Activated CD8-positive, alpha-beta memory T cell treated with anti-CD3 and anti-CD28 coated beads for 1 hour (primary cell): ENCODE measurements around the gene VPS37C.

Experiments used
- DNase-seq, 2 donors: peaks; one replicate each; pipeline ENCODE4 v3.0.0-alpha.2; 2020; ENCODE audit warnings: low read depth in 1 of 2; ENCODE audit errors: extremely low read depth in 1 of 2

VPS37C gene

GRCh38 chr11:61155741-61156140, 5.5 kb downstream of the VPS37C start:
- no peak for DNase-seq

GRCh38 chr11:61155312-61155711, 5.9 kb downstream of the VPS37C start:
- no peak for DNase-seq

- no peak for DNase-seq
Observed at GRCh38 chr11:61154528-61154927, 6.7 kb downstream of the VPS37C start.

DNA sequence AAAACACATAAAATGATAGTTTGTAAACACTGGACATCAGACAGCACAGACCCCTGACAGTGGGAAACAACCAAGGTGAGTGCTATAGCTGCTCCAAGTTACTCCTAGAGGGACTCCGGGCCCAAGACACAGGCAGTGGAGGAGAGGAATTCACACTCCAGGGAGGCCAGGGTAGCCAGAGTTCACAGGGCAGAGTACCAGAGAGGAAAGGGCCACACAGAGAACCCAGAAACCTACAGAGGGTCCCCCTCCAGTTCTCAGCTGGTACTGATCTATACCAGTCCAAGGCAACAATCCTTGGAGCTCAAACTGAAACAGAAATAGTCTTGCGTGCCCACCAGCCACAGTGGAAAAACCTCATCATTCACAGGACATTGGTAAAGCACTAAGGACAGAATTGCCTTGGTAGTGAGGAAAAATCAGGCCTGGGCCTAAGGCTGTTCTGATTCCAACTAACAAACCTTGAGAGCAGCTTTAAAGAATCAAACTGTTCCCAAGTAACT, 7.6 kb downstream of the VPS37C start:
- DNase-seq: no peak

GRCh38 chr11:61152816-61153592, 8.2 kb downstream of the VPS37C start:
- DNase-seq: no peak

- no peak for DNase-seq
Observed at GRCh38 chr11:61151545-61152252, 9.5 kb downstream of the VPS37C start.

- no peak for DNase-seq
Observed at GRCh38 chr11:61150706-61151544, 10.3 kb downstream of the VPS37C start.

GRCh38 chr11:61149624-61150615, 11.3 kb downstream of the VPS37C start:
- DNase-seq: no peak

DNA sequence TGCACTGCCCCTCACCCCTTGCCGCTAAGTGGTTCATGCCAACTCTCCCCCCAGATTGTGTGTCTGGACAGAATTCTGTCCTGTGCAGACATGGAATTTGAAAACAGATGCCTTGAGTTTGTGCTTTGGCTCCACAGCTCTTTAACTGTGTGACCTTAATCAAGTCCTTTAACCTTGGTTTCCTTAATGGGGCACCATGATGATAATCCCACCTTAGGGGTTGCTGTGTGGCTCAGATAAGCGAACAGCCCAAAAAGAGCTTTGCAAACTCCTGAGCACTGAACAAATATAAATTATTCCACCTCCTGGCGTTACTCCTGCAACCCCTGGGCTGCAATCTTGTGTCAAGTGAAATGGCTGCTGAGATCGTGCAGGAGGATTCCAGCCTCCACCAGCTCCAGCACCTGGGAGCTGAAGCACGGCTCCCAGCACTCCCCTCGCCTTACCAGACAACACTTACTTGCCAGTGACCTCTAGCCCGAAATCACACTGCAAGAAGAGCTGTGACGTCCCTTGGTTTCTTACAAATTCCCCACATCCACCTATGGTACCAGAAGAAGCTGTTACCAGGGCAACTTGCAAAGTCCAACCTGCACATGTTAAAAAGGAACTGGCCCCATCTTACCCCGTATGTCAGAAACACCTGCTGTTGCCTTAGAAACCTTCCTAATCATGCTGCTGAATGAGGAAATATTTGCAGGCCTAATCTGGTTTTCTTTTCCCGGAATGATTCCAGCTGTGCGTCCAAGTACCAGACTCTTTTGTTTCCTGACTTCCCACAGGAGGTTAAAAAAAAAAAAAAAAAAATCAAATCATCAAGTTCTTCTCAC, 13.2 kb downstream of the VPS37C start:
- DNase-seq: no peak

DNA sequence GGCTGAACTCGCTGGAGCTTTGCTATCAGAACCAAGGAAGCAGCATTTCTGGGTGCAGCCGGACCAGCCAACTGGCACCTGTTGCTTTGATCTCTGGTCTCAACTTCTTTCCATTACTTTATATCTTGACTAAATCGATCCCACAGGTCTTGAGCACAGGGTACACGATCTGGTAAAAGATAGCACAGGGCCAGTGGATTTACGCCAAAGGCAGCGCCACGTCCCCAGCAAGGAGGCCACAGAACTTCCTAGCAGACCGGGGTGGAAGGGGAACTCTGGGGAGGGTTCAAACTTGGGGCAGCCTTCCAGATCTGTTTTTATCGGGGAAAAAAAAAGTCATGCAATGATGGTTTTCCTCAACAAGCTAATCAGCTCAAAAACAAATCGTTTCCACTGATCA, 14.0 kb downstream of the VPS37C start:
- DNase-seq: no peak

DNA sequence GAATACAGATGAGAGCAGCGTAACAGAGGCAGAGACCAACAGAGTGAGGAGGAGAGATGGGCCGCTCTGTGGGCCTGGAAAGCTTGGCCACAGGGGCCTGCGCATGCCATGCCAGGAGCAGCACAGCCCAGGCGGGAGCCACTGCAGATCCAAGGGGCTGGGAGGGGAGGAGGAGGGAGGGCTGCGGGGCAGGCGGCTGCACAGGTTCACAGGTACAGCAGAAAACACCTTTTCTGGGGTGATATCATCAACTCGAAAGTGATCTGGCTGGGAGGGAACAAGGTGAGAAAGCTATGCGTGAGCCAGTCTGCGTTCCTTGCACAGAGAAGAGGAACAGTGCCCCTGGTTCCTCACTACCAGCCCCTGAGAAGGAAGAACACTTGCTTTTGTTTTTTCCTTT, 14.8 kb downstream of the VPS37C start:
- DNase-seq: no peak

DNA sequence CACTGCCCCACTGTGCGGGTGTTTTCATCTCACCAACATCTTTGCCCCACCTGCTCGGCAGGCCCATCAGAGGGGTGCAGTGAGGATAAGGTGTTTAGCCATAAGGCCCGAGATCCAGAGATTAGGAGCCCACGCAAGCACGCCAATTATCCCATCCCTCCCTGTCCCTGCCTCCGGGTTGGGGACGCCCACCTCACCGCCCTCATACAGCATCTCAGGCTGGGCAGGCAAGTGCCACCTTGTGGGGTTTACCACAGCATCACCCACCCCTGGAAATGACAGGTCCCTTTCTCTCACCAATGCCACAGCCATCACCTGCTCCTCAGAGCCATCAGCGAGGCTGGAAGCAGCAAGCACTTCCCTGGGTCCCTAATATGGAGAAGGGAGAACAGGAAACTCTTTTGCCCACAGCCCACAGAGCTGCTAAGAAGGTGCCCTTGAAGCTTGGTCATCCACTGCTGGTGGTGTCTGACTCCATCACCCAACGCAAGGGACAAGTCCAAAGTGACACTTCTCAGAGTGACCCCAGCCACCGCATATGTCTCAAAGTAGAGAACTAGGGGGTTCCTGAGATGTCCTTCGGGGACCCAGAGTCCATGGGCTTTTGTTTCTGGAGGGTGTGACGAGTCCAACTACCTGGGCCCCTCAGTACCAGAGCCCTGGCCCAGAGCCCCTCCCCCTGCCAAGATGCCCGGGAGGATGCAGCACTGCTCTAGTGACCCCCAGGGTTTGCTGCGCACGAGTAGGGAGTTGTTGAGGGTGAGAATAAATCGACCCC, 15.8 kb downstream of the VPS37C start:
- no peak for DNase-seq

DNA sequence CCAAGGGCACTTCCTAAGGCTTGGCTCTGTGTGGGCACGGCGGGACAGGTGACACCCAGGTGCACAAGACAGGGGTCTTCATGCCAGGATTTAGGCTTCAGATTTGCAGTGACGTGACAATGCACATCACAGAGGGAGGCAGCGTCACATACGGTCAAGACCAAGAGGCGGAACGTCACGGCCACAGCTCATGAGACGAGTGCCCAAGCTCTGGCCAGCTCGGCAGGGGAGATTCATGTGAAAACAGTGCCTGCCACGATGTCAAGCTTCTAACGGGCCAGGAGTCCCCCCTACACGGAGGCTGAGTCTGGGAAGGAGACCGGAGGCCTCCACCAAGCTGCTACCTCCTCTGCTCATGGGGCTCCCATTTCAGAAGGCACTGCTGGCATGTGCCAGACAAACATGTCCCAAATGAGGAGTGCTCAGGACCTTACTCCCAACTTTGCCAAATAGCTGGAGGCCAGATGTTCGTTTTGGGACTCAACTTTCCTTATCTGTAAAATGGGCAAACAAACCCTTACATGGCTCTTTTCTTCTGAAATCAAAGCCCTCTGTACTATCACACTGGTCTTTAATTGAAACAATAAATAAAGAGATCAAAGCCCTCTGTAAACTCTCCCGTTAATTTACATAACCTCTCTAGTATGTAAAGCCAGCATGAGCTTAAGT, 16.6 kb downstream of the VPS37C start:
- no peak for DNase-seq

DNA sequence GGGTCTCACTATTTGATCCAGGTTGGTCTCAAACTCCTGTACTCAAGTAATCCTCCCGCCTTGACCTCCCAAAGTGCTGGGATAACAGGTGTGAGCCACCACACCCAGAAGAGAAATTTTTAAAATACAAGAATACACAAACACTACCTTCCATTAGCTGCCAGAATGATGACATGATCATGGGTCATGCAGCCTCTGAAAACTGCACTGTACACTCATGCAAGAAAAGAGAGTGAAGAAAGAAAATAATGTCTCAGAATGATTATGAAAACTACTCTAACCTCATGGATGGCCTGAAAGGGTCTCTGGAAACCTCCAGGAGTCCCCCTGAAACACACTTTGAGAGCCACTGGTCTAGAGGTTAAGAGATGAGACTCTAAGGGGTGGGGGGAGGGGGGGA, 18.8 kb downstream of the VPS37C start:
- no peak for DNase-seq

DNA sequence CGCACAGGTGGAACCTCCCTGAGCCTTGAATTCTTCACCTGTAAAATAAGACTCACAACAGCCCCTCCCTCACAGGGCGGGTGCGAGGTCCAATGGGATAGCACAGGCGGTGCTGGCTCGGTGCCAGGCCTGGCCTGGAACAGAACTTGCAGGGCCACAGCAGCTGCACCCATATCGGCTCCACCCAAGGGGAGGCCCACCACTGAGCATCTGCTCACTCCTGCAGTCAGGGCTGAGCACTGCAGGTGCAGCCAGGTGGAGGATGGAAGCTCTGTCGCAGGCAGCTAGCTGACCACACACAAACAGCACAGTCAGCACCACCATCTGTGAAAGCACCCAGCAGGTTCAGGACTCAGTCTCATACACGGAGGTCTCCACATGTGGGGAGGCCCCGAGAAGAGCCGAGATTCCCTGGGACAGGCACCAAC, 19.6 kb downstream of the VPS37C start:
- no peak for DNase-seq

GRCh38 chr11:61140416-61140815, 20.8 kb downstream of the VPS37C start:
- no peak for DNase-seq

GRCh38 chr11:61139387-61139786, 21.8 kb downstream of the VPS37C start:
- no peak for DNase-seq

DNA sequence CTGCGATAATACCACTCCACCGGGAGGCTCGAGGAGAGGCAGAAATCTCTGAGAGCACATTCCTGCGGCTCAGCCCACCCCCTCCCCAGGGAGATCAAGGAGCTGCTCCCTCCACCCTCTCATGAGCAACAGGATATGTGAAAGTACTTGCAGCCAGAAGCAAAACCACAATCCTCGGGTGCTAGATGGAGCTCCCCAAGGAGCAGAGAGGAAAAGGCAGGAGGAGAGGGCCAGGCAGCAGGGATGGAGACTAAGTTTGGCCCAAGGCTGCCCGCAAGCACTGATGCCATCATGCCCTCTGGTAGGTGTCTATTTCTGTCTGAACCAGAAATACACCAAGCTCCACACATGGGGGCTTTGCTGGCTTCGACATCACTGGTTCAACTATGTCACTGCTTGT, 22.3 kb downstream of the VPS37C start:
- DNase-seq: no peak
